Nephron progenitor cell (in vitro differentiated cells): ENCODE measurements around the gene NFE2L2.

Source experiments
- DNase-seq: peaks from one replicate; pipeline ENCODE4 v3.0.0; 2021
- H3K27ac Mint-ChIP-seq: 2 replicates; pipeline ENCODE4 v1.8.0; 2021; ENCODE audit warnings: mild to moderate bottlenecking, moderate library complexity, mixed read lengths
- H3K27me3 Mint-ChIP-seq: 2 replicates; pipeline ENCODE4 v1.8.0; 2021; ENCODE audit warnings: mild to moderate bottlenecking, low read depth, mixed read lengths; ENCODE audit not compliant: poor library complexity
- H3K36me3 Mint-ChIP-seq: 2 replicates; pipeline ENCODE4 v1.8.0; 2021; ENCODE audit warnings: low read depth, mixed read lengths
- H3K4me1 Mint-ChIP-seq: 2 replicates; pipeline ENCODE4 v1.8.0; 2021; ENCODE audit warnings: mixed read lengths
- H3K4me3 Mint-ChIP-seq: 2 replicates; pipeline ENCODE4 v1.8.0; 2021; ENCODE audit warnings: mild to moderate bottlenecking, moderate library complexity, mixed read lengths
- H3K9me3 Mint-ChIP-seq: 2 replicates; pipeline ENCODE4 v1.8.0; 2021; ENCODE audit warnings: mild to moderate bottlenecking, moderate library complexity, mixed read lengths
- CTCF ChIP-seq: fragments of 200-600 bp; sonication (generic); IDR thresholded peaks from 2 replicates; pipeline ENCODE4 v1.5.0; 2021; ENCODE audit warnings: antibody characterized with exemption

NFE2L2 gene

GRCh38 chr2:177262958-177263450 is 1.5 kb downstream of the NFE2L2 start:
- Mint-ChIP-seq H3K27me3 (peaks cover 5% of the 10 kb centered on the region), H3K4me1 (peaks cover 57% of the 10 kb centered on the region), H3K36me3 (peaks cover 31% of the 10 kb centered on the region), H3K4me3 (peak overlapping the region; percentile 92), H3K9me3 (peaks cover 24% of the 10 kb centered on the region), H3K27ac (peak overlapping the region; percentile 96)
- no peak for DNase-seq
- TF ChIP-seq CTCF: no peak

GRCh38 chr2:177262092-177262491 is 2.4 kb downstream of the NFE2L2 start:
- no peaks in the 10 kb centered on the region for H3K27me3 Mint-ChIP-seq
- H3K27ac Mint-ChIP-seq: no peak overlapping the region
- peaks cover 40% of the 10 kb centered on the region for H3K36me3 Mint-ChIP-seq
- peak overlapping the region; percentile 92 for H3K4me3 Mint-ChIP-seq
- no peak for TF ChIP-seq CTCF
- no peak for DNase-seq
- peaks cover 52% of the 10 kb centered on the region for H3K4me1 Mint-ChIP-seq
- peaks cover 34% of the 10 kb centered on the region for H3K9me3 Mint-ChIP-seq

- H3K27ac Mint-ChIP-seq: peak overlapping the region; percentile 59
- no peak for DNase-seq
- H3K4me1 Mint-ChIP-seq: peaks cover 45% of the 10 kb centered on the region
Observed at GRCh38 chr2:177261116-177262060, 3.1 kb downstream of the NFE2L2 start.

GRCh38 chr2:177260379-177260778 is 4.1 kb downstream of the NFE2L2 start:
- Mint-ChIP-seq H3K27me3 (no peaks in the 10 kb centered on the region), H3K4me3 (peak overlapping the region; percentile 21), H3K27ac (peak overlapping the region; percentile 55), H3K4me1 (peaks cover 44% of the 10 kb centered on the region), H3K36me3 (peaks cover 53% of the 10 kb centered on the region), H3K9me3 (peaks cover 38% of the 10 kb centered on the region)
- DNase-seq: no peak
- no peak for TF ChIP-seq CTCF

More at GRCh38 chr2:177261116-177262060, 3.1 kb downstream of the NFE2L2 start:
- peak overlapping the region; percentile 92 for H3K4me3 Mint-ChIP-seq
- TF ChIP-seq CTCF: no peak
- H3K27me3 Mint-ChIP-seq: no peaks in the 10 kb centered on the region
- peaks cover 47% of the 10 kb centered on the region for H3K36me3 Mint-ChIP-seq
- peaks cover 38% of the 10 kb centered on the region for H3K9me3 Mint-ChIP-seq

- H3K27ac Mint-ChIP-seq: no peak overlapping the region
- DNase-seq: no peak
- peaks cover 51% of the 10 kb centered on the region for H3K4me1 Mint-ChIP-seq
- H3K27me3 Mint-ChIP-seq: no peaks in the 10 kb centered on the region
- TF ChIP-seq CTCF: no peak
- no peak overlapping the region for H3K4me3 Mint-ChIP-seq
- H3K36me3 Mint-ChIP-seq: peaks cover 71% of the 10 kb centered on the region
- peaks cover 38% of the 10 kb centered on the region for H3K9me3 Mint-ChIP-seq
Observed at GRCh38 chr2:177258059-177258458, 6.5 kb downstream of the NFE2L2 start.
